Measurements from ENCODE around the gene DIAPH3. TPM values are rescaled to one million over a fixed set of nuclear protein-coding genes. Genes with fewer than 3 reads are reported as not detected.
"Not testable (repeated sequence)": the region's sequence is repeated elsewhere in the genome, so short reads cannot be mapped to it uniquely, and the experiment has no call there.

Gene DIAPH3
- total RNA-seq, 2 donors from 2014 or later, result 0.35 to 1.1 TPM

- no peak overlapping the region for H3K27ac ChIP-seq
- no peaks in the 10 kb centered on the region for H3K9me3 ChIP-seq
- no peak overlapping the region for H3K4me3 ChIP-seq
- TF ChIP-seq CTCF (IDR thresholded peaks at IDR 0.05), result no peak
- DNase-seq (ENCODE audit: low spot score), result no peak
- H3K4me1 ChIP-seq, result no peaks in the 10 kb centered on the region
- H3K36me3 ChIP-seq, result no peaks in the 10 kb centered on the region
- H3K27me3 ChIP-seq, result no peaks in the 10 kb centered on the region
Observed at GRCh38 chr13:60201286-60201685, 37.6 kb upstream of the DIAPH3 start.

GRCh38 chr13:60195893-60196292, 32.2 kb upstream of the DIAPH3 start:
- not testable (repeated sequence) for H3K4me3 ChIP-seq; H3K27me3 ChIP-seq; H3K36me3 ChIP-seq; H3K9me3 ChIP-seq; H3K4me1 ChIP-seq; H3K27ac ChIP-seq; DNase-seq (ENCODE audit: low spot score)

- H3K9me3 ChIP-seq, result no peaks in the 10 kb centered on the region
- no peak overlapping the region for H3K4me3 ChIP-seq
- DNase-seq (ENCODE audit: low spot score), result no peak
- no peaks in the 10 kb centered on the region for H3K4me1 ChIP-seq
- no peaks in the 10 kb centered on the region for H3K27me3 ChIP-seq
- no peak overlapping the region for H3K27ac ChIP-seq
- no peaks in the 10 kb centered on the region for H3K36me3 ChIP-seq
- no peak for TF ChIP-seq CTCF (IDR thresholded peaks at IDR 0.05)
Observed at GRCh38 chr13:60182907-60183306, 19.2 kb upstream of the DIAPH3 start.

GRCh38 chr13:60178327-60178726, 14.6 kb upstream of the DIAPH3 start:
- no peak for TF ChIP-seq CTCF (IDR thresholded peaks at IDR 0.05)
- no peaks in the 10 kb centered on the region for H3K9me3 ChIP-seq
- no peaks in the 10 kb centered on the region for H3K4me1 ChIP-seq
- H3K27ac ChIP-seq, result no peak overlapping the region
- no peak overlapping the region for H3K4me3 ChIP-seq
- H3K27me3 ChIP-seq, result no peaks in the 10 kb centered on the region
- H3K36me3 ChIP-seq, result no peaks in the 10 kb centered on the region
- no peak for DNase-seq (ENCODE audit: low spot score)

DNA sequence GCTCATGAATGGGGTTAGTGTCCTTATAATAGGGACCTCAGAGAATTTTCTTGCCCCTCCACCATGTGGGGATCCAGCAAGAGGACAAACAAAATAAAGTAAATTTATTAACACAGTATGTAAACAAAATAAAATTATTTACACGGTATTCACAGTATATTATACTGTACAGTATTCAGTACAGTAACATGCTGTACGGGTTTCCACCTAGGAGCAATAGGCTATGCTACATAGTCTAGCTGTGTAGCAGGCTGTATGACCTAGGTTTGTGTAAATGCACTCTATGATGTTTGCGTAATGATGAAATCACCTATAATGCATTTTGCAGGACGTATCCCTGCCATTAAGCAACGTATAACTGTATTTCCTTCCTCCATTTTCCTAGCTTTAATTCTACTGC, 11.8 kb upstream of the DIAPH3 start:
- Histone ChIP-seq H3K4me3 (no peak overlapping the region), H3K27ac (no peak overlapping the region), H3K36me3 (no peaks in the 10 kb centered on the region), H3K4me1 (no peaks in the 10 kb centered on the region), H3K27me3 (no peaks in the 10 kb centered on the region), H3K9me3 (no peaks in the 10 kb centered on the region)
- DNase-seq (ENCODE audit: low spot score), result no peak
- TF ChIP-seq CTCF (IDR thresholded peaks at IDR 0.05), result no peak

DNA sequence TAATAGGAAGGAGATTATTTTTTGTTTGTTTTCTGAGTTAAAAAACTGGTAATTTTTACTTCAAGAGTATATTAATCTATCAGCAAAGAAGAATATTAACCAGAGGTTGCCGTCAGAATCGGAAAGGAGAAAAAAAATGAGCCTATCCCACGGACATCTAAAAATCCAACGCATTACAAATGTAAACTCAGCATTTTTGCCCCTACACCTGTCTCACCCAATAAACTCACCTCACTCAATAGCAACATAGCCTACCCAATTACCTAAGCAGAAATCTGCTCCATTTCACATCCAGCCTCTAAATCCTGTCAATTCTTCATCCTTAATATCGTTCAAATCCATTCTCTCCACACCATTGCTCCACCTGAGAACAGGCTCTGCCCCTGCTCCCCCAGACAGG, 10.4 kb upstream of the DIAPH3 start:
- no peaks in the 10 kb centered on the region for H3K4me1 ChIP-seq
- H3K4me3 ChIP-seq, result no peak overlapping the region
- H3K27ac ChIP-seq, result no peak overlapping the region
- H3K9me3 ChIP-seq, result no peaks in the 10 kb centered on the region
- H3K27me3 ChIP-seq, result no peaks in the 10 kb centered on the region
- H3K36me3 ChIP-seq, result no peaks in the 10 kb centered on the region
- no peak for TF ChIP-seq CTCF (IDR thresholded peaks at IDR 0.05)
- no peak for DNase-seq (ENCODE audit: low spot score)

Measured in right atrium auricular region (tissue), 2 donors.